HG03354 (cell line): Measurements from ENCODE around the gene WDR33.

Experiments
- ATAC-seq: cut with Tn5 transposase; IDR thresholded peaks from one replicate; pipeline ENCODE4 v1.9.1; 2021; ENCODE audit warnings: mild to moderate bottlenecking; ENCODE audit not compliant: unreplicated experiment, poor library complexity, severe bottlenecking

The WDR33 gene

DNA sequence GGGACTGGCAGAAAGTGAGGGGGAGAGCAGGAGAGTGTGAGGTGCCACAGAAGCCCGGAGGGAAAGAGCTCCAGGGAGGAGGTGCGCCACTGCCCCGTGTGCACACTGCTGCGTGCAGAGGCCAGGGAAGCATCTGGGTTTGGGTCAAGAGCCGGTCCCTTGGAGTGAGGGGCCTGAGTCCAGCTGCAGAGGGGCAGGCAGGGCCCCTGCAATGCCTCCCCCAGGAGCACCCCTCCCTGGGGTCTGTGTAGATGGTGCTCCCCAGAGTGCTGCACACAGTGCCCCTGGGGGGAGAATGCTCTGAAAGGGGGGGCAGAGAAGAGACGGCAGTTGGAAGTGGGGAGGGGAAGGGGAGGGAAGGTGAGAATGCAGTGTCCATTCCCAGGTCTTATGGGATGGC lies 132.0 kb downstream of the WDR33 start:
- no peak for ATAC-seq

DNA sequence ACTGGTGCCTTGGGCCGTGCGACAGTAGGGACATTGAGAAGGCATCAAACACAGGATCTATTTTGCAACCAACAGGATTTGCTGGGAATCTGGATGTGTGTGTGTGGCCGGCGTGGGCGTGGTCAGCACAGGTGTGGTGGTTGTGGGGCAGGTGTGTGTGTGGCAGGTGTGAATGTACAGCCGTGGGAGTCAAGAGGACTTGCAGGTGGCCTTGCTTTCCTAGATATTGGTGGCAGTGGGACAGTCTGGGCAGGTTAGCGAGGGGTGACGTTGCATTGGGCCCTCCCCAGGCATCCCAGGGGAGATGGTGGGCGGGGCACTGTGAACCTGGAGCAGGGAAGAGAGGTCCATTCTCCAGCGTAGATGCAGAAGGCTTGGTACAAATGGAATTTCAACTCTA lies 132.4 kb downstream of the WDR33 start:
- no peak for ATAC-seq

DNA sequence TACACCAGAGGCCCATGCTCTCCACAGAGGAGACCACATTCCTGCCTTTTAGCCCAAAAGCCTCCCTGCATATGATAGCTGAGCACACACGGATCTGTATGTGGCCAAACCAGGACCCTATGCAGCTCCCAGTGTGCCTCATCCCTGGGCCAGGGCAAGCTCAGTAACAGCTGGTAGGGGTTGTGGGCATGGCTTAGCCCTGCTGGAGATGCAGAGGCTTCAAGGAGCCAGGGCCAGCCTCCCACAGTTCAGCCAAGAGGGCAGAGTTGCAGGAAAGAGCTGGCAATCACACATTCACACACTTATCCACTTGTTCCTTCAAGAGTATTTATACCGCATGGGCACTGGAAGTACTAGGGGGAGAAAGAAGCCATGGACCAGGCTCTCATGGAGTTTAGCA lies 134.1 kb downstream of the WDR33 start:
- ATAC-seq, result no peak

DNA sequence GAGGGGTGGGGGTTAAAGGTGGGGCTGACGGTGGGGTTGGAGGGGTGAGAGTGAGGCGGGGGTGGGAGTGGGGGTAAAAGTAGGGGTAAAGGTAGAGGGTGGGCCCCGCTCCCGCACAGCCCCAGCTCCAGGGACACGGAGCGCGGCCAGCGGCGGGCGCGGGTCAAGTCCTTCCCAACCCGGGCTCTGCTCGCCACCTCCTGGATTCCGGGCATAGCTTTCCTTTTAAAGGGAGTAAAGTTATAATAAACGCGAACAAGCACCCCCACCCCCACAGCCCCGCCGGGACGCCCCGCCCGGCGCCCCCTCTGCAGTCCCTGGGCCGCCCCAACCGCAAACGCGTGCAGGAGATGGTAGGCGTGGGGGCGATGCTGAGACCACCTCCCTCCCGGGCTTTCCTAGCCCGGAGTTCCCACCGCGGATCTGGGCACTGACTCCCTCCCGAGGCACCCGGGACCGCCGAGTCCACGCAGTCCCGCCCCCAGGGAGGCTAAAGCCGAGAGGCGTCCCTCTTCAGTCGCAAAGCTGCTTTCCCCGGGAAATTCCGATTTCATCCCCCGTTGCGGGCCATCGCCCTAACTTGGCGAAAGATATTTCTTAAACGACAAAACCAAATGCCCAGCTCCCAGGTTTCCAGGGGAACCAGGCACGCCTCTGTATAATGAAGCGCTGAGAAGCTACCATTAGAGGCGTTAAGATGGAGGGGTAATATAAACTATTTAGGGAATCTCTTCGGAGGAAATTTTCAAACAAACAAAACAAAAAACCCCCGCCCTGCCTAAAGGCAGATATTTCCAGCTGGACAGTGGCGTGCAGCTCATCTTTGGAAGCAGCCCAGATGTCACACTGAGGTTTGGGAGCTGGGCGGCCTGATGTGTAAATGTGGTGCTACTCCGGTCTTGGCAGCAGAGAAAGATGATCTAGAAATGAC lies 135.4 kb downstream of the WDR33 start, which contains the start of gene LIMS2:
Gene LIMS2, minus strand, starts transcription at position 200 of the 931 bp plus-strand sequence. CDS start 506 bp downstream, outside the sequence.
- no peak for ATAC-seq

DNA sequence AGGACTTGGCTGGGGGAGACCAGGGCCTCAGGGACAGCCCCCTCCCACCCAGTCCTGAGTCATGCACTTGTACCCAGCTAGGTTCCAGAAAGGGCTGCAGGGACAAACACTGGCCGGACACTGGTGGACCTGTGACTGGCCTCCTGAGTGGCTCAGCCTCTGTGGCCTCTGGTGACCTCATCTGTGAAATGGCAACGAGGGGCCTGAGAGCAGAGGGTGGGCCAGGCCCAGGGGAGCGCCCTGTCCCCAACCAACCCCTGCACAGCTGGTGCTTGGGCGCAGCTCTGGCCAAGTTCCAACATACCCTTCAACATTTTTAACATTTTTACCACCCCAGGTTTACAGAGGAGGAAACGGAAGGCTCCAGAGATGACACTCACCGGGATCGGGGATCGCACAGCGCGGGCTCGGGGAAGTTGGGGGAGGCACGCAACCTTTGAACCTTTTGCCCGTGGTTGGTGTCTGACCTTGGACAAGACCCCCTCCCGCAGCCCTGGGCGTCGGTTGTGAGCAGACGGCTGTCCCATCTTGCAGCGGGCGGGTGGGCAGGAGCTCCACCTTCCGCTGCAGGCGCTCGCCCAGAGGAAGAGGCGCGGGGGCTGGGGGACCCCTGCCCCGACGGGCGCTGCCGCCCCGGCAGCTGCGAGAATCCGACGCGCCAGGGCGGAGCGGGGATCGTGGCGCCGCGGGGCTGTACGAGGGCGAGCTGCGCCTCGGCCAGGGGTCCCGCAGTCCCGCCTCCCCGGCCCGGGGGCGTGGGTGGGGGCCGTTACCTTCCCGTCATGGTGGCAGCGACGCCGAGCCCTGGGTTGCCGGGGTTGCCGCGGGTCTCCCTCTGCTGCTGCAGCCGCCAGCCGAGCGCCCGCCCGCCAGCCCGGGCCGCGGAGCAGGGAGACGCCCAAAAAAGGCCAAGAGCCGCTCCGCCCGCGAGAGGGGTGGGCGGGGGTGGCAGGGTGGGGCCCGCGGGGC lies 136.4 kb downstream of the WDR33 start:
- no peak for ATAC-seq

DNA sequence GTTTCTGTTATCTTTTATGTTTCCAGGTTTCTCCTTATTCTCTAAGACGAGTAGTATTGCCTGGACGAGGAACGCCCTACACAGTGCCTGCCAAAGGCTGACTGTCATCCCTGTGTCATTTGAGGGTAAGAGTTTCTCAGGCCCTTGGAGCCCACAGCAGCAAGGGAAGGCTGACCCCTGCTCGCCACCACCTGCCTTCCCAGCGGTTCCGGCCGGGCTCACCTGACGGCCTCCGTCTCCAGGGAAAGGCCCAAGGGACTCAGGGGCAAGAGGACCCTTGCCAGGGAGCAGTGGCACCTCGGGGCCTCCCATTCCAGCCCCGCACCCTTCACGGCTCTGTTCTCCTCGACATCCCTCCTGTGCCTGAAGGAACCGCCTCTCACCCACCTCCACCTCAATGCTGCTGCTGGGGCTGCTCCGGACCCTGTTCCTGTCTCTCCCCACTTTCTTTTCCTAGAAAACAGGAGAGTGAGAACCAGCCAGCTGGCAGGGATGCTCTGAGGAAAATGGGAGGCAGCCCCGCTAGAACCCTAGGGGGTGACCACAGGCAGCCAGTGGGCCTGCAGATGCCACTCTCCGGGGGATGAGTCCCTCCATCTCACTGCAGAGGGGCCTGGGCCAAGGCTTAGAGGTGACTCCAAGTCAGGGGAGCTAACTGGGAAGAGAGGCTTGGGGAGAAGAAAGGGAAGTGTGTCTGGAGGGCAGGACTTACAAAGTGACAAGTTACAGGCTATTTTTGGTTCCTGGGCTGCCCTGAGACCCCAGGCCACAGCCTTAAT lies 137.5 kb downstream of the WDR33 start:
- ATAC-seq, result no peak

DNA sequence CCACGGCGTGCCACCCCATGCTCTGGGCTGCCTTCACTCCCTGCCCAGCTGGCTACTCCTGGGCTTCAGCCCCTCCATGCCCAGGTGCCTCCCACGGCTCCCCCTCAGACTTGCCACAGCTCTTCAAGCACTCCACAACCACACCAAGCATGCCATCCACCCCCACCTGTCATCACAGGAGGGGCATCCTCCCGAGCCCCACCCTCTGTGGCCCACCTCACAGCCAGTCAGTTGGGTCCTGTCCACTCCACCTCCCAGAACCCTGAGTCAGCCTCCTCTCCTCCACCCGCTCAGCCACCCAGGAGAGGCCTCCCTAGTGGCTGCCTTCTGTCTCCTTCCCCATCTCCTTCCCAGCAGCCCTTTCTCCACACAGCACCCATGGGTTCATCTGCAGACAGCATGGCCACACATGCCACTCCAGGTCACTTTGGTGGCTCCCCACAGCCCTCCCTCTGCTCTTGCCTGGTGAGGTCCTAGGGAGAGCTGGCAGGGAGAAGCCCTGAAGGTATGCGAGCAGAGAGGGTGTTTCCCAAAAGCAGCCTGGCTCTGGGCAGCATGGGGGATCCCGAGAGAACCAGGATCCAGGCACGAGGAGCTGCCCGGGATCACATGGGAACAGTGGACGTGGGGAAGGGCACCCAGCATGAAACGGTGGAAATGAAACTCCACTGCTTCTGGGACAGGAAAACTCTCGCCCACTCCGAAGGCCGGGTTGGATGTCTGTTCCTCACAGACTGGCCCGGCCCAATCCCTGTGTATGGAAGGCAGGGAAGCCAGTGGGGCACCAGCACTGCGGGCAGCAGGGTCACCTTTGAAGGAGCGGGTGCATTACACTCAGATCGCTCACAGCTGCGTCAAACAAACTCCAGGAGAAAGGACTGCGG lies 138.4 kb downstream of the WDR33 start:
- ATAC-seq, result no peak

DNA sequence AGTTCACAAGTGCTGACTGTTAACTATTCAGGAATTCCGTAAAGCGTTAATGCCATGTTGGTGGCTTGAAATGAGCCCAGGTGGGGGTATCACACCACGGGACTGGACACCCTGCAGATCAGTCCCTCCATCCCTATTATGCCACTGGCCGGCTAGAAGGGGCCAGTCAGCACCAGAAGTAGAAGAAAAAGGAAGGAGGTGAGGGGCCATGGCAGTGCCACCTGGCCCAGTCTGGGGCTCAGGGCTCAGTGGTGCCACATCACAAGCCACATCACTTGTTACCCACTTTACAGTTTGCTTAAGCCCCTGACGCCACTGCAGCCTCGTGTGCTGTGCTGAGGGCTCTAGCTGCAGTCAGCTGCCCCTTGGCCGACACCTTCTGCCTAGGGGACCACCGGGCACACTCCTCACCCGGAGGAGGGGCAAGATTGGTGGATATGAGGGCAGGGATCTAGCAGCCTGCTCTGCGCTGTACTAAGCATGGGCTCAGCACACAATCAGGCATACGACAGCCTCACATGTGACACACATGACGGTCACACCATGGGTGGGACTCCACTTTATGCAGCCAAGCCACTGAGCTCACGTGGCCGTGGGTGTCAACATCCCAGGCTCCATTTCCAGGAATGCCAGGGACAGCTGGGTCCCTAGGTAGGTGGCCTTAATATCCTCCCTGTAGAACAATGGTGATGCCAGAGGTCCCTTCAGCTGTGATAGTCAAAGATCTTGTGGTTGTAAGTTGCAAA lies 139.2 kb downstream of the WDR33 start:
- ATAC-seq, result no peak

DNA sequence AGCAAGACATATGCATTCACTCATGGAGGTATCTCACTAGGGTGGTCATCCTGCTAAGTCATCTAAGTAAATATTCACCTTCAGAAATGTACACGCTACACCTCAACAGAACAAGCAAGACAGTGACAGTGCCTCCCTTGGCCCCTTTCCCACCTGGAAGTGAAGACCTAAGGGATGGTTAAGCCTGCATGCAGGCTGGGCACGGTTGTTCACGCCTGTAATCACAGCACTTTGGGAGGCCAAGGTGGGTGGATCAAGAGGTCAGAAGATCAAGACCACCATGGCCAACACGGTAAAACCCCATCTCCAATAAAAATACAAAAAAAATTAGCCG lies 140.0 kb downstream of the WDR33 start:
- no peak for ATAC-seq

DNA sequence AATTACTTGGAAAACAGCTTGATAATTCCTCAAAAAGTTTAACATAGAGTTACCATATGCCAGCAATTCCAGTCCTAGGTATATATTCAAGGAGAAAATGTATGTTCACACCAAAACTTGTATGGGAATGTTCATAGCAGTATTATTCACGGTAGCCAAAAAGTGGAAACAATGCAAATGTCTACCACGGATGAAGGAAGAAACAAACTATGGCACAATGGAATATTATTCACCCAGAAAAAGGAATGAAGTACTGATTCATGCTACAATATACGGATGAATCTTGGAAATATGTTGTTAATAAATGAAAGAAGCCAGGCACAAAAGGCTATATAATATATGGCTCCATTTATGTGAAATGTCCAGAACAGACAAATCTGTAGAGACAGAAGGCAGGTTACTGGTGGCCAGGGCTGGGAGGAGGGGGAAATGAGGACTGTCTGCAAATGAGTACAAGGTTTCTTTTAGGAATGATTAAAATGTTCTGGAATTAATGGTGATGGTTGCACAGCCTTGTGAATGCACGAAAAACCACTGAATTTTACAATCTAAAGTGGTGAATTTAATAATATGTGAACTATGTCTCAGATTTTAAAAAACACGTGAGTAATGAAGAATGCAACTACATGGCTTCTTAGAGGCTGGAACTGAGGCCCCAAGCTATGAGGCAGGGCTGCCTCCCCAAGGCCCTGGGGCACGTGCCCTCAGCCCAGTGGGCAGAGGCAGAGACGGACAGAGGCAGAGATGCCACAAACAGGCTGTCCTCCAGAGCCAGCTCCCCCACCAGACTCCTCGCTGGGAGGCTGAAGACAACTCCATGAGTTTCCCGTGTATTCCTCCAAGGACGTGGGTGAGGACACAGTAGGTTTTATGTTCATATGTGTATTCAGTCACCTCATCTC lies 140.7 kb downstream of the WDR33 start:
- ATAC-seq, result no peak

DNA sequence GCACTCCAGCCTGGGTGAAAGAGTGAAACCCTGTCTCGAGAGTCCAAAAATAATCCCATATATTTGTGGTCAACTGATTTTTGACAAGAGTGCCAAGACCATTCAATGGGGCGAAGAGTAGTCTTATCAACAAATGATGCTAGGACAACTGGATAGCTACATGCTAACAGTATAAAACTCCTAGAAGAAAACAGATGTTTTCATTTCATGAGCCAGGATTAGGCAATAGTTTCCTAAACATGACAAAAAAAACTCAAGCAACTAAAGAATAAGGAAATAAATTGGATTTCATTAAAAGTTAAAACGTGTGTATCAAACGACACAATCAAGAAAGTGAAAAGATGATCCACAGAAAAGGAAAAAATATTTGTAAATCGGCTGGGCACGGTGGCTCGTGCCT lies 141.9 kb downstream of the WDR33 start:
- ATAC-seq, result no peak

DNA sequence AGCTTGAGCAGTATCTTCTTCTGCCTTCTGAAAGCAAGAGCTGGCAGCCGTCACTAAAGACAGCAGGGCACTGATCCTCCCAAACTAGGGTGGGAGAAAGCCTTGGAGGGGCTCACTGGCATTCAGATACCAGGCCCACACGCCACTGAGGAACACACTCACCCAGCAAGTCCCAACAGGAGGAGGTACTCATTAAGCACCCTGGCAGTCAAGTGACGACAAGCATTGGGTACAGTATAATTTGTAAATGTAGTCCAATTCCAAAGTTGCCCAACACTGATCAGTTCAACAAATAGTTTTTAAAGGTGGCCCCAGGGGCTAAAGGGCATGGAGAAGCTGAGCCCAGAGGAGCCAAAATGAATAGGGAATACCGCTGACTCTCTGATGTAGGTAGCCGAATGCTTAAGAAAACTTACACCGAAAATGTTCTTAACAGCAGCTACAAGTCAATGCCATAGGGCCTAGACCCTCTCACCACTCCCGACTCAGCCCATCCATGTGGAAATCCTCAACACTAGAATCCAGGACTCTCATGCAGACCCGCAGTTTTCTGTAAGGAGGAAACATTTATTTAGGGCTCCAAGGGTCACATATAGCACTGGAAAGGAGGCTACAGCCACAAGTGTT lies 145.6 kb downstream of the WDR33 start:
- ATAC-seq, result no peak

DNA sequence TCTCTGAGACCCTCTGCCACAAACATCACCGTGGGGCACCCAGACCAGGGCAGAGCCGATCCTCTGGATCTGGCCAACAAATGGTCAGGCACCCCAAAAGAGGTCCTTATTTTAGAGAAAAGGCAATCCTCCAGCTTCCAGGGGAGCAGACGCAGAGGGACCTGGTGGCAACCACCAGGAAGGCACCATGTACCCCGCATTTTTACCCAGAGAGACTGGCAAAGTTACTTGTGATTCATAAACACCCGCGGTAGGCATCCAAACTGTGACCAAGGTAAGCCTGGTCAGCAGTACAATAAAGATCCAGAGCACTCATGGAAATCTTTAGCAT lies 146.1 kb downstream of the WDR33 start:
- ATAC-seq, result no peak

DNA sequence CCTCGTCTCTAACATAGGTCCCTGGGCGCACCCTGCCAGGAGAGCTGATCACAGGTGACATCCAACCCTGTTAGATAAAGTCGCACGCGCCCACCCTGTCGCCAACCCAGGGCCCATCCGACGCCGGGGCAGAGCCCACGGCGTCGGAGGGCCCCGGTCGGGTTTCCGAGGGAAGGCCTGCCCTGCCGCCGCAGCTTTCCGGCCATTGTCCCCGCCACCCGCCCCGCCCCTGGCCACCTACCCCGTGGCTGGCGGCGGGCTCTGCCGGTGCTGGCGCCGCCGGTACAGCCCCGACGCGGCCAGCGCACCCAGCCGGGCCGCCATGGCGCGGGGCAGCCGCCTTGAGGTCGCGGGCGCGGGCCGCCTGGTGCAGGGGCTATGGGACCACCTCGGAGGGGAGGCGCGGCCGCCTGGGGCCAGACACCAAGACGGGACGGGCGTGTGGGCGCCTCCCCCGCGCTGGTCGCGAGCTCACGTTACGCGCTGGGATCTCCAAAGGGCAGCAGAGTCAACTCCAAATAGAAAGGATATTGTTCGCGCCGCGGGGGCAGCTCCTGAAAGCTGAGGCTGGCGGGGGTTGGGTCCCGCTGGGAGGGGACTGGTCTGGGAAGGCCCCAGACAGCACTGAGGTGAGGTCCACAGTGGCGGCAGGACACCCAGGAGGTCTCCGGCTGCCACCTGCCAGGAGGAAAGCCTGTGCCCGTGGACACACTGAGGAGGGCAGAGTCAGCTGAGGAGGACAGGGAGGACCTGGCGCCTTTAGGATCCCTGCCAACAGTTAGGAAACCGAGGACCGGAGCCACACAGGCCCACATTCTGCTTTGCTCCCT lies 146.7 kb downstream of the WDR33 start:
- no peak for ATAC-seq

DNA sequence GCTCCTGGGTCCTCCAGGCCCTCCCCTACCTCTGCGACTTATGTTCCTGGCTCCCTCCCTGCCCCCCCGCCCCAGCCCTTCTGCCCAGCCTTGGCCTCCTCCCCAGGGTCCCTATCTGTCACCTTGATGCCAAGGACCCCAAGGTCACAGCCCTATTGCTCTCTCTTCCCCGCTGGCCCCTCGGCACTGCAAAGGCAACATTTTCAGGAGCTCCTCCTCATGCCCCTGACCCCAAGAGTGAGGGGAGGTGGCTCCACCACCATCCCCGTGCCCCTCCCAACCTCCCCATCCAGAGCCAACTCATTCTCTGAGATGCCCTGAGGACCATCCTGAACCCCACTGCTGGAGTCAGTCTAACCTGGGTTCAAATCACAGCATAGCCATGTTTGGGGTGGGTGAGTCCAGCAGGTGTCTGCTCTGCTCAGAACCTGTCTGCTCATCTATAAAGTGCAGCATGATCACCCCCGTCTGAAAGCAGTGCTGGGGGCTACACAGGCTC lies 147.4 kb downstream of the WDR33 start:
- no peak for ATAC-seq

DNA sequence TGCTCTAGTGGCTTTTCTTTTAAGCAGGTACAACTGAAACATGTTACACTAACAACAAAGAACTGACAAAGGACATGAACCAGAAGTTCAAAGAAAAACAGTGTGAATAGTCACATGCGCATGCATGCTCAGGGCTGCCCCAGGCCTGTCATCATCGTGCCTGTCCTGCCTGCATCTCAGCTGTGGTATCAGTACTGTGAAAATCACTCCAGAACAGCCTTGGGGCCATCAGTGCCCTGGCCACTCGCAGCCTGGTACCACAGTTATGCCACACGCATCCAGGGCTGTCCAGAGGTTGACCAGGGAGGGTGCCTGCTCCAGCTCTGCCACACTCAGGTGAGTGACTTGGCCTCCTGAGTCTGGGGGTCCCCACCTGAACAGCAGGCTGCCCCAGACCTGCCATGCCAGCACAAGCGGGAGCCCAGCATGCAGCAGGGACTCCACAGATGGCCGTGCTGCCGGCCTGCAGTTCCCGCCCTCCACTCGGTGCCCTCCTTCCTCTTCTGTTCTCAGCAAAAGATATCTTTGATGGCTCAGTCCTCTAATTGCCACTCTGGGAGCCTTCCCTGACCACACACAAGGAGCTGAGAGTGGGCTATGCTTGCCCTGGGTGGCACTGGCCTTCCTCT lies 147.9 kb downstream of the WDR33 start:
- no peak for ATAC-seq
